Measurements from ENCODE around the gene SENP2.
"Not testable (repeated sequence)": the region's sequence is repeated elsewhere in the genome, so short reads cannot be mapped to it uniquely, and the experiment has no call there.

SENP2 gene

GRCh38 chr3:185594073-185594472 is 8.0 kb downstream of the SENP2 start:
- DNase-seq, result no peak

- DNase-seq, result no peak
Observed at GRCh38 chr3:185595526-185595925, 9.4 kb downstream of the SENP2 start.

- DNase-seq, result no peak
Observed at GRCh38 chr3:185605566-185605965, 19.5 kb downstream of the SENP2 start.

GRCh38 chr3:185606196-185606595 is 20.1 kb downstream of the SENP2 start:
- no peak for DNase-seq

GRCh38 chr3:185613016-185613415 is 26.9 kb downstream of the SENP2 start:
- DNase-seq, result no peak

GRCh38 chr3:185623939-185624665 is 38.0 kb downstream of the SENP2 start:
- no peak for DNase-seq

- DNase-seq, result no peak
Observed at GRCh38 chr3:185625784-185626183, 39.7 kb downstream of the SENP2 start.

- no peak for DNase-seq
Observed at GRCh38 chr3:185629554-185630181, 43.6 kb downstream of the SENP2 start.

- no peak for DNase-seq
Observed at GRCh38 chr3:185630182-185630622, 44.1 kb downstream of the SENP2 start.

- DNase-seq, result no peak
Observed at GRCh38 chr3:185631108-185631507, 45.0 kb downstream of the SENP2 start.

GRCh38 chr3:185631508-185632206 is 45.6 kb downstream of the SENP2 start:
- no peak for DNase-seq

- DNase-seq, result no peak
Observed at GRCh38 chr3:185632996-185633395, 46.9 kb downstream of the SENP2 start.

- no peak for DNase-seq
Observed at GRCh38 chr3:185637388-185637787, 51.3 kb downstream of the SENP2 start.

GRCh38 chr3:185638651-185639050 is 52.6 kb downstream of the SENP2 start:
- DNase-seq, result not testable (repeated sequence)

GRCh38 chr3:185639632-185640206 is 53.6 kb downstream of the SENP2 start:
- no peak for DNase-seq

- no peak for DNase-seq
Observed at GRCh38 chr3:185640308-185640707, 54.2 kb downstream of the SENP2 start.

GRCh38 chr3:185645191-185645590 is 59.1 kb downstream of the SENP2 start:
- not testable (repeated sequence) for DNase-seq

GRCh38 chr3:185645596-185646381 is 59.7 kb downstream of the SENP2 start:
- peak in 1 of 2 experiments; percentile 69 for DNase-seq

- DNase-seq, result no peak
Observed at GRCh38 chr3:185646382-185647133, 60.5 kb downstream of the SENP2 start.

- no peak for DNase-seq
Observed at GRCh38 chr3:185647134-185647879, 61.2 kb downstream of the SENP2 start.

- no peak for DNase-seq
Observed at GRCh38 chr3:185647880-185648210, 61.8 kb downstream of the SENP2 start.
